ENCODE results near the gene ZEB2. TPM values are rescaled to one million over a fixed set of nuclear protein-coding genes. Genes with fewer than 3 reads are reported as not detected.

The ZEB2 gene
- total and polyA plus RNA-seq, 10 of the 15 experiments (the other 5 are each of a cell fraction or from before 2014, with no cell fraction given): 0.14 to 3.2 (median 0.84) TPM

GRCh38 chr2:144358979-144359541, 160.9 kb downstream of the ZEB2 start:
- Histone ChIP-seq H3K36me3 (ENCODE audit: control insufficient read depth in 2 of 2, insufficient read depth in 2 of 2, low read length in 1 of 2) (no peaks in the 10 kb centered on the region), H2AFZ (ENCODE audit: control insufficient read depth, low read depth, low read length) (peak overlapping the region; percentile 47), H3K9ac (ENCODE audit: control insufficient read depth, insufficient read depth, low read length) (peak overlapping the region; percentile 10; the same call in 1 of the 2 replicates), H3K27ac (ENCODE audit: control insufficient read depth, insufficient read depth) (peak overlapping the region; percentile 83), H3K27me3 (replicated peaks in 1 of 2; ENCODE audit: control insufficient read depth in 2 of 2, insufficient read depth in 2 of 2, low read length in 1 of 2) (no peaks in the 10 kb centered on the region), H3K4me2 (ENCODE audit: control insufficient read depth, insufficient read depth) (peak overlapping the region; percentile 56), H3K4me1 (ENCODE audit: control insufficient read depth, insufficient read depth, low read length) (peaks cover 29% of the 10 kb centered on the region), H4K20me1 (ENCODE audit: control insufficient read depth, insufficient read depth) (no peaks in the 10 kb centered on the region), H3K4me3 (peak overlapping the region; percentile 20; the same call in 1 of the 2 replicates), H3K79me2 (ENCODE audit: control insufficient read depth, insufficient read depth, low read length) (no peaks in the 10 kb centered on the region), H3K9me3 (replicated peaks; ENCODE audit: control insufficient read depth, insufficient read depth, low read length) (no peaks in the 10 kb centered on the region)
- TSS peak; percentile 93 for BruUV-seq (replicated peaks)
- SMC1A ChIA-PET (ENCODE audit: uncharacterized antibody, unreplicated experiment): interaction anchor here (0.6 to 2.6 kb wide), 11 partner anchors 7 to 175 kb away, joined by 3 to 11 read pairs (median 4); no protein-coding TSS in a partner anchor
- RAD21 ChIA-PET (ENCODE audit: unreplicated experiment): interaction anchor here (0.8 to 4.9 kb wide), 3 partner anchors 13 to 433 kb away, joined by 3 to 35 read pairs (median 3); no protein-coding TSS in a partner anchor
- POLR2A ChIA-PET: interaction anchor here (1.0 to 1.9 kb wide), 3 partner anchors 11 to 28 kb away, joined by 3 to 5 read pairs (median 3); no protein-coding TSS in a partner anchor
- CTCF ChIA-PET: interaction anchor here (1.2 to 1.8 kb wide), 2 partner anchors 14 to 91 kb away, joined by 3 to 6 read pairs; no protein-coding TSS in a partner anchor
- FAIRE-seq (peak; percentile 77), DNase-seq (ENCODE audit: low read depth, low spot score) (peak; percentile 75), ATAC-seq (peak; percentile 84)
- 2% methylated on average over 4 of the region's 4 CpGs for WGBS (ENCODE audit: insufficient coverage, insufficient replicate concordance, low lambda C conversion rate, missing lambda C conversion rate)
- in situ Hi-C loops (cut with MboI) (no loop called here), intact Hi-C loops (cut with micrococcal nuclease; ENCODE audit: unreplicated experiment) (loop anchor here (1.0 to 2.0 kb wide), 3 partner anchors 16 to 27 kb away; a partner anchor contains a TSS)
- no peak for TF ChIP-seq MYB (IDR thresholded peaks at IDR 0.05; ENCODE audit: borderline replicate concordance, low read depth, low read length)
- TF ChIP-seq MTA2 (IDR thresholded peaks at IDR 0.05; ENCODE audit: low read depth): peak; percentile 31; the same call in 1 of the 2 replicates
- TF ChIP-seq FOXM1 (IDR thresholded peaks at IDR 0.05; ENCODE audit: low read depth, low read length): peak; percentile 87
- TF ChIP-seq NBN (IDR thresholded peaks at IDR 0.05): peak; percentile 34; the same call in 1 of the 2 replicates
- no peak for TF ChIP-seq USF2 (IDR thresholded peaks at IDR 0.05; ENCODE audit: borderline replicate concordance, low read depth, low read length)
- no peak for TF ChIP-seq SRF (IDR thresholded peaks at IDR 0.05; ENCODE audit: low read depth in 2 of 2, low read length in 2 of 2)
- peak; percentile 93 for TF ChIP-seq POU2F2 (IDR thresholded peaks at IDR 0.05; ENCODE audit: borderline replicate concordance, low read depth, low read length)
- no peak for TF ChIP-seq PRDM15 (CRISPR knock-in tag; IDR thresholded peaks at IDR 0.05)
- no peak for TF ChIP-seq ZBTB33 (IDR thresholded peaks at IDR 0.05)
- no peak for TF ChIP-seq SIN3A (IDR thresholded peaks at IDR 0.05; ENCODE audit: low read depth, low read length)
- no peak for TF ChIP-seq ESRRA (IDR thresholded peaks at IDR 0.05; ENCODE audit: low read length)
- no peak for TF ChIP-seq KLF5 (IDR thresholded peaks at IDR 0.05; ENCODE audit: partially characterized antibody)
- no peak for TF ChIP-seq NKRF (conservative IDR thresholded peaks at IDR 0.05)
- TF ChIP-seq RB1 (IDR thresholded peaks at IDR 0.05; ENCODE audit: borderline replicate concordance): no peak

Measured in GM12878 (cell line).